Suprapubic skin (tissue), 3 donors: ENCODE measurements around the gene ANKRD44.

ENCODE experiments used
- CTCF ChIP-seq, 2 donors: fragments of 200-600 bp in 1 of 2; fragments of 450-650 bp in 1 of 2; sonication (generic) in 1 of 2; IDR thresholded peaks; one replicate each; pipeline ENCODE4 v1.5.1; 2016 to 2019; ENCODE audit warnings: antibody characterized with exemption in 2 of 2, mild to moderate bottlenecking in 1 of 2, moderate library complexity in 1 of 2
- EP300 ChIP-seq: sonication (generic); formaldehyde crosslinking; IDR thresholded peaks from one replicate; pipeline ENCODE4 v1.6.1; 2017; ENCODE audit warnings: antibody characterized with exemption
- POLR2A ChIP-seq, 2 donors: fragments of 450-650 bp; IDR thresholded peaks; one replicate each; pipeline ENCODE4 v1.6.1; 2017; ENCODE audit warnings: antibody characterized with exemption in 2 of 2, mild to moderate bottlenecking in 2 of 2, moderate library complexity in 2 of 2

GRCh38 chr2:197170208-197170607 is 140.4 kb downstream of the ANKRD44 start:
- TF ChIP-seq CTCF (IDR thresholded peaks at IDR 0.05) (no peak), EP300 (no peak), POLR2A (IDR thresholded peaks at IDR 0.05) (no peak)
